ENCODE measurements around the gene CEMIP.

GRCh38 chr15:80856400-80856799 is 77.2 kb downstream of the CEMIP start:
- no peak for TF ChIP-seq CTCF (conservative IDR thresholded peaks at IDR 0.05 in 1 of 2, IDR thresholded peaks at IDR 0.05 in 1 of 2; ENCODE audit: extremely low read depth in 1 of 2, insufficient read depth in 1 of 2, low read depth in 1 of 2, low read length in 2 of 2)
- TF ChIP-seq EZH2 (IDR thresholded peaks at IDR 0.05; ENCODE audit: borderline replicate concordance, low read length) = no peak
